Measurements from ENCODE around the gene BIK.

DNA sequence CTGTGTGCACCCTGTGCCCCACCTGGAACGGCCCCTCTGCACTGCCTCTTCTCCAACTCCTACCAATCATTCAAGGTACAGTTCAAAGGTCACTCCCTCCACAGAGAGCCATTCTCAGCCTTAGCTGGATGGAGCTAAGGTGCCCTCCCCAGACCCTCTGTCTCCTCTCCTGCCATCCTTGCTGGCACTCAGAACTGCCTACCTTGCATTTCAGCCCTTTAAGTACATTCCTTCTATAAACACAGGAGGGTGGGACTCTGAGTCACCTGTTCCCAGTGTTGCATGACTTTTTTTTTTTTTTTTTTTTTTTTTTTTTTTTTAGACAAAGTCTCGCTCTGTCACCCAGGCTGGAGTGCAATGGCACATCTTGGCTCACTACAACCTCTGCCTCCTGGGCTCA is 29.9 kb upstream of the BIK start:
- no peak for TF ChIP-seq CTCF (IDR thresholded peaks at IDR 0.05; ENCODE audit: low read length)
- no peak for TF ChIP-seq EZH2phosphoT487 (IDR thresholded peaks at IDR 0.05; ENCODE audit: low read length)
- TF ChIP-seq EZH2 (optimal IDR thresholded peaks at IDR 0.05; ENCODE audit: low read depth, low read length) = no peak

Data from MM.1S (cell line).